ENCODE data around the gene MGME1. TPM values are rescaled to one million over a fixed set of nuclear protein-coding genes. Genes with fewer than 3 reads are reported as not detected.

Gene MGME1
- total RNA-seq, 1 experiment from 2014 or later: 50.5 TPM

- peaks cover 97% of the 10 kb centered on the region for H3K36me3 Mint-ChIP-seq (ENCODE audit: insufficient read depth, unreplicated experiment)
- peak overlapping the region; percentile 69 for H3K27ac Mint-ChIP-seq (ENCODE audit: unreplicated experiment)
- peaks cover 58% of the 10 kb centered on the region for H3K4me1 Mint-ChIP-seq (ENCODE audit: low read depth, unreplicated experiment)
- intact Hi-C loops (cut with micrococcal nuclease; ENCODE audit: unreplicated experiment): no loop called here
- H3K9me3 ChIP-seq: no peaks in the 10 kb centered on the region
- peaks cover 86% of the 10 kb centered on the region for H3K4me1 ChIP-seq
- no peak for TF ChIP-seq CTCF (IDR thresholded peaks at IDR 0.05; ENCODE audit: insufficient read depth in 1 of 2, low read depth in 1 of 2, low read length in 1 of 2, severe bottlenecking in 1 of 2, unreplicated experiment in 1 of 2)
- no peaks in the 10 kb centered on the region for H3K27me3 ChIP-seq (replicated peaks; ENCODE audit: control insufficient read depth, insufficient read depth, low read length)
- H3K4me3 Mint-ChIP-seq (ENCODE audit: unreplicated experiment): peak overlapping the region; percentile 58
- H3K36me3 ChIP-seq (ENCODE audit: control insufficient read depth, insufficient read depth, low read length): 0 out of 2 replicates have a peak, but pooled peaks cover 4% of the 10 kb centered on the region
- DNase-seq: no peak
- H3K27me3 Mint-ChIP-seq (ENCODE audit: insufficient read depth, unreplicated experiment): no peaks in the 10 kb centered on the region
- BruUV-seq (replicated peaks): no TSS peak
- POLR2A ChIA-PET: no interaction called here
- CTCF ChIA-PET: no interaction called here
- no peak overlapping the region for H3K4me3 ChIP-seq (ENCODE audit: low read depth, low read length)
- H3K9me3 Mint-ChIP-seq (ENCODE audit: unreplicated experiment): no peaks in the 10 kb centered on the region
These were observed 7.3 kb upstream of the MGME1 start for GRCh38 chr20:17961587-17961940.

- H3K4me3 Mint-ChIP-seq (ENCODE audit: unreplicated experiment): peak overlapping the region; percentile 55
- intact Hi-C loops (cut with micrococcal nuclease; ENCODE audit: unreplicated experiment): no loop called here
- no peak for DNase-seq
- H3K9me3 ChIP-seq: no peaks in the 10 kb centered on the region
- H3K27ac Mint-ChIP-seq (ENCODE audit: unreplicated experiment): peak overlapping the region; percentile 83
- H3K36me3 Mint-ChIP-seq (ENCODE audit: insufficient read depth, unreplicated experiment): peaks cover 99% of the 10 kb centered on the region
- BruUV-seq (replicated peaks): no TSS peak
- peaks cover 58% of the 10 kb centered on the region for H3K4me1 Mint-ChIP-seq (ENCODE audit: low read depth, unreplicated experiment)
- H3K27me3 ChIP-seq (replicated peaks; ENCODE audit: control insufficient read depth, insufficient read depth, low read length): no peaks in the 10 kb centered on the region
- TF ChIP-seq CTCF (IDR thresholded peaks at IDR 0.05; ENCODE audit: insufficient read depth in 1 of 2, low read depth in 1 of 2, low read length in 1 of 2, severe bottlenecking in 1 of 2, unreplicated experiment in 1 of 2): no peak
- no peaks in the 10 kb centered on the region for H3K9me3 Mint-ChIP-seq (ENCODE audit: unreplicated experiment)
- 0 out of 2 replicates have a peak, but pooled peaks cover 2% of the 10 kb centered on the region for H3K36me3 ChIP-seq (ENCODE audit: control insufficient read depth, insufficient read depth, low read length)
- ChIA-PET CTCF (no interaction called here), POLR2A (no interaction called here)
- H3K27me3 Mint-ChIP-seq (ENCODE audit: insufficient read depth, unreplicated experiment): no peaks in the 10 kb centered on the region
- peaks cover 79% of the 10 kb centered on the region for H3K4me1 ChIP-seq
- H3K4me3 ChIP-seq (ENCODE audit: low read depth, low read length): no peak overlapping the region
These were observed 5.5 kb upstream of the MGME1 start for GRCh38 chr20:17963114-17963897.

- no peaks in the 10 kb centered on the region for H3K27me3 ChIP-seq (replicated peaks; ENCODE audit: control insufficient read depth, insufficient read depth, low read length)
- no peak overlapping the region for H3K4me3 ChIP-seq (ENCODE audit: low read depth, low read length)
- intact Hi-C loops (cut with micrococcal nuclease; ENCODE audit: unreplicated experiment): no loop called here
- TF ChIP-seq CTCF (IDR thresholded peaks at IDR 0.05; ENCODE audit: insufficient read depth in 1 of 2, low read depth in 1 of 2, low read length in 1 of 2, severe bottlenecking in 1 of 2, unreplicated experiment in 1 of 2): no peak
- CTCF ChIA-PET: no interaction called here
- POLR2A ChIA-PET: no interaction called here
- DNase-seq: no peak
- Mint-ChIP-seq H3K36me3 (ENCODE audit: insufficient read depth, unreplicated experiment) (peaks cover 99% of the 10 kb centered on the region), H3K4me1 (ENCODE audit: low read depth, unreplicated experiment) (peaks cover 50% of the 10 kb centered on the region), H3K27ac (ENCODE audit: unreplicated experiment) (peak overlapping the region; percentile 99), H3K9me3 (ENCODE audit: unreplicated experiment) (no peaks in the 10 kb centered on the region), H3K27me3 (ENCODE audit: insufficient read depth, unreplicated experiment) (no peaks in the 10 kb centered on the region), H3K4me3 (ENCODE audit: unreplicated experiment) (peak overlapping the region; percentile 93)
- H3K4me1 ChIP-seq: peaks cover 71% of the 10 kb centered on the region
- H3K9me3 ChIP-seq: no peaks in the 10 kb centered on the region
- 0 out of 2 replicates have a peak, but pooled peaks cover 2% of the 10 kb centered on the region for H3K36me3 ChIP-seq (ENCODE audit: control insufficient read depth, insufficient read depth, low read length)
- BruUV-seq (replicated peaks): no TSS peak
These were observed 4.7 kb upstream of the MGME1 start for GRCh38 chr20:17964073-17964472.
